GM12878 (cell line): ENCODE measurements around the gene KIAA1217. TPM values are rescaled to one million over a fixed set of nuclear protein-coding genes. Genes with fewer than 3 reads are reported as not detected.

Experiments used
- ATAC-seq: fragments of 200-7000 bp; cut with Tn5 transposase; 3 replicates; pipeline ENCODE4 v1.9.1; 2020; ENCODE audit warnings: mild to moderate bottlenecking, moderate library complexity
- BruUV-seq: library from RNA; stranded (reverse); fragments of 400-500 nt; replicated peaks from 2 replicates; lab custom pipeline; 2021; lab: Mats Ljungman, UMichigan
- CTCF ChIA-PET: fragments of 300-600 bp; sonication (Branson Sonifier 250); formaldehyde crosslinking; extraction: SDS; loops from one replicate; lab custom pipeline; 2021; ENCODE audit warnings: inconsistent platforms; lab: Yijun Ruan, JAX
- POLR2A ChIA-PET: fragments of 350-600 bp; formaldehyde crosslinking; extraction: SDS; loops from one replicate; lab custom pipeline; 2021; ENCODE audit warnings: inconsistent platforms; lab: Charles Lee
- RAD21 ChIA-PET: fragments of 300-600 bp; sonication (Branson Sonifier 250); formaldehyde crosslinking; loops from one replicate; lab custom pipeline; 2023; ENCODE audit warnings: antibody characterized with exemption; ENCODE audit not compliant: unreplicated experiment; lab: Charles Lee
- SMC1A ChIA-PET: fragments of 300-600 bp; sonication (Branson Sonifier 250); formaldehyde crosslinking; loops from one replicate; lab custom pipeline; 2023; ENCODE audit not compliant: unreplicated experiment, uncharacterized antibody; lab: Charles Lee
- DNase-seq: peaks from one replicate; pipeline ENCODE4 v3.0.0-alpha.2; 2011; ENCODE audit warnings: low read depth, low spot score
- FAIRE-seq: peaks from 3 replicates; lab custom pipeline; 2011; peaks lifted over from hg19 to GRCh38; lab: Jason Lieb, UNC
- H2AFZ ChIP-seq: 2 replicates; pipeline ENCODE4 v1.6.0; 2011; ENCODE audit warnings: low read depth, low read length, control low read depth; ENCODE audit not compliant: control insufficient read depth
- H3K27ac ChIP-seq: 2 replicates; pipeline ENCODE4 v1.5.1; 2011; ENCODE audit warnings: control low read depth; ENCODE audit not compliant: control insufficient read depth, insufficient read depth
- H3K27me3 ChIP-seq, 2 experiments: replicated peaks in 1 of 2; 2 replicates each; pipeline versions ENCODE4 v1.6.0 to v1.6.1; 2011; ENCODE audit warnings: low read length in 1 of 2; ENCODE audit not compliant: control insufficient read depth in 2 of 2, insufficient read depth in 2 of 2
- H3K36me3 ChIP-seq, 2 experiments: 2 replicates each; pipeline ENCODE4 v1.5.1; 2011; ENCODE audit warnings: low read length in 1 of 2; ENCODE audit not compliant: control insufficient read depth in 2 of 2, insufficient read depth in 2 of 2
- H3K4me1 ChIP-seq: 2 replicates; pipeline ENCODE4 v1.6.1; 2011; ENCODE audit warnings: mild to moderate bottlenecking, low read length, moderate library complexity, mixed read lengths; ENCODE audit not compliant: control insufficient read depth, insufficient read depth
- H3K4me2 ChIP-seq: 2 replicates; pipeline ENCODE4 v1.6.0; 2011; ENCODE audit warnings: control low read depth; ENCODE audit not compliant: control insufficient read depth, insufficient read depth
- H3K4me3 ChIP-seq: fragments of 200-600 bp; sonication (generic); 2 replicates; pipeline ENCODE4 v1.5.1; 2016
- H3K79me2 ChIP-seq: 2 replicates; pipeline ENCODE4 v1.6.0; 2011; ENCODE audit warnings: low read length; ENCODE audit not compliant: control insufficient read depth, insufficient read depth
- H3K9ac ChIP-seq: 2 replicates; pipeline ENCODE4 v1.8.0; 2011; ENCODE audit warnings: low read length, control low read depth, mixed read lengths; ENCODE audit not compliant: control insufficient read depth, insufficient read depth
- H3K9me3 ChIP-seq: replicated peaks from 3 replicates; pipeline ENCODE4 v1.5.1; 2011; ENCODE audit warnings: mild to moderate bottlenecking, low read length; ENCODE audit not compliant: control insufficient read depth, insufficient read depth
- H4K20me1 ChIP-seq: 2 replicates; pipeline ENCODE4 v1.6.0; 2011; ENCODE audit not compliant: control insufficient read depth, insufficient read depth
- BACH1 ChIP-seq: fragments of 450-650 bp; IDR thresholded peaks from 2 replicates; pipeline ENCODE4 v1.6.1; 2017; ENCODE audit warnings: mild to moderate bottlenecking, borderline replicate concordance
- GABPA ChIP-seq: IDR thresholded peaks from 2 replicates; pipeline ENCODE4 v1.6.1; 2014; ENCODE audit warnings: antibody characterized with exemption, low read depth, mild to moderate bottlenecking, inconsistent platforms
- JUNB ChIP-seq: IDR thresholded peaks from 2 replicates; pipeline ENCODE4 v1.6.1; 2016; ENCODE audit warnings: antibody characterized with exemption, mild to moderate bottlenecking
- NR2F1 ChIP-seq: fragments of 450-650 bp; conservative IDR thresholded peaks from 2 replicates; pipeline ENCODE4 v1.6.1; 2017; ENCODE audit warnings: mild to moderate bottlenecking
- PRDM15 ChIP-seq: fragments of 450-650 bp; formaldehyde crosslinking; IDR thresholded peaks from 2 replicates; pipeline ENCODE4 v1.4.0; 2020; ENCODE audit warnings: mild to moderate bottlenecking, moderate library complexity
- SMC3 ChIP-seq: IDR thresholded peaks from 2 replicates; pipeline ENCODE4 v1.6.1; 2011; ENCODE audit warnings: low read length, improper control_type of control experiment, borderline replicate concordance
- USF1 ChIP-seq: IDR thresholded peaks from 2 replicates; pipeline ENCODE4 v1.6.1; 2011; ENCODE audit warnings: borderline replicate concordance, low read depth, mild to moderate bottlenecking, moderate library complexity, mixed read lengths, low read length; ENCODE audit not compliant: insufficient read depth; ENCODE audit errors: extremely low read length
- WRNIP1 ChIP-seq: IDR thresholded peaks from 2 replicates; pipeline ENCODE4 v1.6.1; 2011; ENCODE audit warnings: low read depth, low read length, improper control_type of control experiment, borderline replicate concordance
- YBX1 ChIP-seq: fragments of 450-650 bp; IDR thresholded peaks from 2 replicates; pipeline ENCODE4 v1.6.1; 2016; ENCODE audit warnings: antibody characterized with exemption
- ZNF274 ChIP-seq: IDR thresholded peaks from one replicate; pipeline ENCODE4 v1.8.0; 2011; ENCODE audit not compliant: insufficient read length, insufficient read depth
- WGBS: methylation state at CpG from one replicate; pipeline ENCODE4 v1.1.6; 2016; ENCODE audit warnings: low lambda C conversion rate; ENCODE audit not compliant: insufficient replicate concordance, insufficient coverage; ENCODE audit errors: missing lambda C conversion rate; 5-methylcytosine and 5-hydroxymethylcytosine counted together
- in situ Hi-C: fragments of 300-500 bp; cut with MboI; formaldehyde crosslinking; loops from 9 replicates; pipeline ENCODE4 v1.14.3; 2018; ENCODE audit warnings: mixed read lengths
- intact Hi-C: fragments of 100-400 bp; cut with micrococcal nuclease; formaldehyde crosslinking; loops from one replicate; pipeline ENCODE4 v1.14.2; 2022; ENCODE audit not compliant: unreplicated experiment
- polyA plus RNA-seq, 11 experiments: library from polyadenylated mRNA; depleted of rRNA in 4 of 11; unstranded in 6 of 11; stranded (reverse) in 5 of 11; fragments of >200 nt; fragmentation: Nextera tagmentation in 4 of 11; fragmentation: Illumina TruSeq in 1 of 11; extraction: Ambion mirVana in 4 of 11; extraction: Trizol in 1 of 11; gene quantifications; 1 replicate in 1 of 11; 2 replicates in 10 of 11; pipeline versions ENCODE4 v1.2.1 to v1.2.3, GENCODE V29; 2011 to 2016; ENCODE audit warnings: inconsistent platforms in 2 of 11, missing spikeins in 2 of 11, low read depth in 1 of 11
- total RNA-seq, 4 experiments: library from RNA; depleted of rRNA in 3 of 4; stranded (reverse); fragments of >200 nt in 3 of 4; fragmentation: Illumina TruSeq in 1 of 4; extraction: Trizol in 1 of 4; gene quantifications; 2 replicates each; pipeline versions ENCODE4 v1.2.1 to v1.2.3, GENCODE V29; 2013 to 2021
- TF ChIP-seq, protein P1 (sequence below): fragments of 450-650 bp; conservative IDR thresholded peaks from 2 replicates; pipeline ENCODE4 v1.6.1; 2017; ENCODE audit warnings: mild to moderate bottlenecking, moderate library complexity
- TF ChIP-seq, protein P2 (sequence below): IDR thresholded peaks from 2 replicates; pipeline ENCODE4 v1.6.1; 2012; ENCODE audit warnings: low read length, inconsistent platforms

KIAA1217 gene
- total and polyA plus RNA-seq, 10 of the 15 experiments (the other 5 are each of a cell fraction or from before 2014, with no cell fraction given), result 0.57 to 3.8 (median 2.1) TPM

DNA sequence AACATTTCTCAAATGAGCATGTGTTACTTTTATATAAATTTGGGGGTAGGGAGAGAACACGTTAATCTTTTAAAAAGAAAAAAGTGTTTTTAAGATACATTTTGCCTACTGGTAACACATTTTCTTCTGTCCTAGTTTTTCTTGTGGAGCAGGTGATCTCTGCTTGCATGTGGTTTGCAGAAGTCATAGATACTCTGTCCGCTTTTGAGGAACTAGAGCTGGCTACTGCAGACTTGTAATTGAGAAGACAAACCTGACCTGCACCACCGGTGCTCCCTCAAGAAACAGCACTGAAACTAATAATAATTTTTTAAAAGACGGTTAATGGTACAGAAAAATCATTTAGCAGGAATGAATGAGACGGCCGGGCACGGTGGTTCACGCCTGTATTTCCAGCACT lies 243.1 kb downstream of the KIAA1217 start:
- no peak for FAIRE-seq
- no peak for DNase-seq
- Histone ChIP-seq H4K20me1 (no peaks in the 10 kb centered on the region), H3K36me3 (no peaks in the 10 kb centered on the region), H3K27ac (no peak overlapping the region), H3K4me2 (no peak overlapping the region), H3K27me3 (no peaks in the 10 kb centered on the region), H3K9me3 (no peaks in the 10 kb centered on the region; the same call in 2 of the 3 replicates), H3K9ac (no peak overlapping the region), H3K4me3 (no peak overlapping the region), H2AFZ (no peak overlapping the region), H3K79me2 (no peaks in the 10 kb centered on the region)
- ATAC-seq, result no peak
- ChIA-PET RAD21 (no interaction called here), POLR2A (interaction anchor here (0.6 to 1.2 kb wide), 2 partner anchors 9 to 1239 kb away, joined by 3 to 4 read pairs; no protein-coding TSS in a partner anchor), CTCF (no interaction called here), SMC1A (interaction anchor here (0.5 to 1.4 kb wide), 2 partner anchors 35 to 96 kb away, joined by 3 read pairs; no protein-coding TSS in a partner anchor)
- no TSS peak for BruUV-seq
- WGBS, result 71% methylated on average over 8 of the region's 8 CpGs
- in situ Hi-C loops, result no loop called here
- TF ChIP-seq PRDM15 (CRISPR knock-in tag) (no peak), WRNIP1 (no peak), NR2F1 (no peak), YBX1 (no peak), ZNF274 (no peak), SMC3 (no peak), JUNB (no peak), BACH1 (no peak), GABPA (no peak), USF1 (no peak)
- TF ChIP-seq, protein P1, sequence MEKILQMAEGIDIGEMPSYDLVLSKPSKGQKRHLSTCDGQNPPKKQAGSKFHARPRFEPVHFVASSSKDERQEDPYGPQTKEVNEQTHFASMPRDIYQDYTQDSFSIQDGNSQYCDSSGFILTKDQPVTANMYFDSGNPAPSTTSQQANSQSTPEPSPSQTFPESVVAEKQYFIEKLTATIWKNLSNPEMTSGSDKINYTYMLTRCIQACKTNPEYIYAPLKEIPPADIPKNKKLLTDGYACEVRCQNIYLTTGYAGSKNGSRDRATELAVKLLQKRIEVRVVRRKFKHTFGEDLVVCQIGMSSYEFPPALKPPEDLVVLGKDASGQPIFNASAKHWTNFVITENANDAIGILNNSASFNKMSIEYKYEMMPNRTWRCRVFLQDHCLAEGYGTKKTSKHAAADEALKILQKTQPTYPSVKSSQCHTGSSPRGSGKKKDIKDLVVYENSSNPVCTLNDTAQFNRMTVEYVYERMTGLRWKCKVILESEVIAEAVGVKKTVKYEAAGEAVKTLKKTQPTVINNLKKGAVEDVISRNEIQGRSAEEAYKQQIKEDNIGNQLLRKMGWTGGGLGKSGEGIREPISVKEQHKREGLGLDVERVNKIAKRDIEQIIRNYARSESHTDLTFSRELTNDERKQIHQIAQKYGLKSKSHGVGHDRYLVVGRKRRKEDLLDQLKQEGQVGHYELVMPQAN, result no peak
- TF ChIP-seq, protein P2, sequence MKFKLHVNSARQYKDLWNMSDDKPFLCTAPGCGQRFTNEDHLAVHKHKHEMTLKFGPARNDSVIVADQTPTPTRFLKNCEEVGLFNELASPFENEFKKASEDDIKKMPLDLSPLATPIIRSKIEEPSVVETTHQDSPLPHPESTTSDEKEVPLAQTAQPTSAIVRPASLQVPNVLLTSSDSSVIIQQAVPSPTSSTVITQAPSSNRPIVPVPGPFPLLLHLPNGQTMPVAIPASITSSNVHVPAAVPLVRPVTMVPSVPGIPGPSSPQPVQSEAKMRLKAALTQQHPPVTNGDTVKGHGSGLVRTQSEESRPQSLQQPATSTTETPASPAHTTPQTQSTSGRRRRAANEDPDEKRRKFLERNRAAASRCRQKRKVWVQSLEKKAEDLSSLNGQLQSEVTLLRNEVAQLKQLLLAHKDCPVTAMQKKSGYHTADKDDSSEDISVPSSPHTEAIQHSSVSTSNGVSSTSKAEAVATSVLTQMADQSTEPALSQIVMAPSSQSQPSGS, result no peak
- TF ChIP-seq, all 136 proteins: peak for 0
- intact Hi-C loops, result no loop called here
- peaks cover 8% of the 10 kb centered on the region; the same call in 1 of the 2 replicates for H3K4me1 ChIP-seq
